ENCODE data around the gene OGFOD3.

Gene OGFOD3

DNA sequence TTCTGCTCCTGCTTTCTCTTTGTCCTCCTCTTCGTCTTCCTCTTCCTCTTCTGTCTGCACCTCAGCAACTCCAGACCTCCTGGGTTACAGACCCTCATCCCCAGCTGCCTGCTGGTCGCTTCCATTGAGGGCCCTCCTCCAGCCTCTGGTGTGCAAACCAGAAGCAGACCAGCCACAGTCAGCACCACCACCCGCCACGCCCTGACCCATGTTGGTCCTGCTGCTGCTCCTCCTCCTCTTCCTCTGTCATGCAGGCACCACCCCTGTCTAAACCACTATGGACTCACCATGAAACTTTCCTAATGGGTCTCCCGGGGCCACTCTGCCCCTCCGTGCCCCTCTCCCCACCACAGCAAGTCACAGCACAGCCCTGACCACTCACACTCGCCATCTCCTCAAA, 11.4 kb upstream of the OGFOD3 start:
- TF ChIP-seq, protein P1, sequence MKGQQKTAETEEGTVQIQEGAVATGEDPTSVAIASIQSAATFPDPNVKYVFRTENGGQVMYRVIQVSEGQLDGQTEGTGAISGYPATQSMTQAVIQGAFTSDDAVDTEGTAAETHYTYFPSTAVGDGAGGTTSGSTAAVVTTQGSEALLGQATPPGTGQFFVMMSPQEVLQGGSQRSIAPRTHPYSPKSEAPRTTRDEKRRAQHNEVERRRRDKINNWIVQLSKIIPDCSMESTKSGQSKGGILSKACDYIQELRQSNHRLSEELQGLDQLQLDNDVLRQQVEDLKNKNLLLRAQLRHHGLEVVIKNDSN (IDR thresholded peaks at IDR 0.05): no peak
- TF ChIP-seq TAF1 (IDR thresholded peaks at IDR 0.05; ENCODE audit: low read depth): no peak
- TF ChIP-seq TCF12 (IDR thresholded peaks at IDR 0.05; ENCODE audit: low read depth): no peak
- no peak for TF ChIP-seq CEBPB (IDR thresholded peaks at IDR 0.05)
- no peak for TF ChIP-seq YY1 (IDR thresholded peaks at IDR 0.05; ENCODE audit: low read depth)
- no peak for TF ChIP-seq EGR1 (IDR thresholded peaks at IDR 0.05)
- TF ChIP-seq NFIC (IDR thresholded peaks at IDR 0.05): no peak

DNA sequence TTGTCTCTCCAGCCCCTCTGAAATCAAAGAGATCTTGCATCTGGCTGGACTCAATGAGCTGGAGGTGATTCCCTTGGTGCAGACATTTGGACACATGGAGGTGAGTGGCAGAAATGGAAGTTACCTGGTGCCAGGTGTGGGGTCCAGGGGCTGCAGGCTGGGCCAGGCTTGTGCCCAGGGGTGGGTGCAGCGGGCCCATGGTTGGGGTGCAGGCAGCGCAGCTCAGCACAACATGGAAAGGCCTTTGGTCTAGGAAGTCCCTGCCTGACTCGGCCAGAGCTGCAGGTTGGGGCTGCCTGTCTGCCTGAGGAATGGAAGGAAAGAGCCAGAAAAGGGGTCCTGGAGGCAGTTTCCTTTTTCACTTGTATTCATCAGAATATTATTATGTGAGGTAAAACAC, 10.2 kb upstream of the OGFOD3 start:
- TF ChIP-seq YY1 (IDR thresholded peaks at IDR 0.05; ENCODE audit: low read depth): no peak
- TF ChIP-seq TAF1 (IDR thresholded peaks at IDR 0.05; ENCODE audit: low read depth): no peak
- TF ChIP-seq EP300 (IDR thresholded peaks at IDR 0.05; ENCODE audit: borderline replicate concordance): no peak
- TF ChIP-seq, protein P2, sequence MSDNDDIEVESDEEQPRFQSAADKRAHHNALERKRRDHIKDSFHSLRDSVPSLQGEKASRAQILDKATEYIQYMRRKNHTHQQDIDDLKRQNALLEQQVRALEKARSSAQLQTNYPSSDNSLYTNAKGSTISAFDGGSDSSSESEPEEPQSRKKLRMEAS (IDR thresholded peaks at IDR 0.05): no peak
- TF ChIP-seq ZBTB7A (IDR thresholded peaks at IDR 0.05; ENCODE audit: low read depth): no peak
- TF ChIP-seq NFIC (IDR thresholded peaks at IDR 0.05): no peak
- no peak for TF ChIP-seq FOXM1 (IDR thresholded peaks at IDR 0.05; ENCODE audit: borderline replicate concordance, low read depth)
- TF ChIP-seq TEAD4 (IDR thresholded peaks at IDR 0.05): no peak
- TF ChIP-seq CEBPB (IDR thresholded peaks at IDR 0.05): no peak
- TF ChIP-seq TCF12 (IDR thresholded peaks at IDR 0.05; ENCODE audit: low read depth): no peak
- no peak for TF ChIP-seq EGR1 (IDR thresholded peaks at IDR 0.05)
- no peak for TF ChIP-seq CREB1 (IDR thresholded peaks at IDR 0.05; ENCODE audit: low read depth)

DNA sequence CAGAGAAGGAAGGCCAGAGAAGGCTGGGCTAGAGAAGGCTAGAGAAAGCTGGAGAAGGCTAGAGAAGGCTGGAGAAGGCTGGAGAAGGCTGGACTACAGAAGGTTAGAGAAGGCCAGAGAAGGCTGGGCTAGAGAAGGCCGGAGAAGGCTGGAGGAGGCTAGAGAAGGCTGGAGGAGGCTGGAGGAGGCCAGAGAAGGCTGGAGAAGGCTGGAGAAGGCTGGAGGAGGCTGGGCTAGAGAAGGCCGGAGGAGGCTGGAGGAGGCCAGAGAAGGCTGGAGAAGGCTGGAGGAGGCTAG, 6.4 kb upstream of the OGFOD3 start:
- TF ChIP-seq FOXM1 (IDR thresholded peaks at IDR 0.05; ENCODE audit: borderline replicate concordance, low read depth): no peak
- TF ChIP-seq CREB1 (IDR thresholded peaks at IDR 0.05; ENCODE audit: low read depth): no peak
- TF ChIP-seq TAF1 (IDR thresholded peaks at IDR 0.05; ENCODE audit: low read depth): no peak
- no peak for TF ChIP-seq EGR1 (IDR thresholded peaks at IDR 0.05)
- TF ChIP-seq ZBTB7A (IDR thresholded peaks at IDR 0.05; ENCODE audit: low read depth): no peak
- TF ChIP-seq, protein P2 (IDR thresholded peaks at IDR 0.05): no peak
- TF ChIP-seq, protein P1 (IDR thresholded peaks at IDR 0.05): no peak
- no peak for TF ChIP-seq TCF12 (IDR thresholded peaks at IDR 0.05; ENCODE audit: low read depth)
- no peak for TF ChIP-seq TEAD4 (IDR thresholded peaks at IDR 0.05)
- no peak for TF ChIP-seq YY1 (IDR thresholded peaks at IDR 0.05; ENCODE audit: low read depth)
- TF ChIP-seq RAD21 (IDR thresholded peaks at IDR 0.05; ENCODE audit: low read depth): no peak
- no peak for TF ChIP-seq CEBPB (IDR thresholded peaks at IDR 0.05)
- no peak for TF ChIP-seq NFIC (IDR thresholded peaks at IDR 0.05)
- TF ChIP-seq EP300 (IDR thresholded peaks at IDR 0.05; ENCODE audit: borderline replicate concordance): no peak

DNA sequence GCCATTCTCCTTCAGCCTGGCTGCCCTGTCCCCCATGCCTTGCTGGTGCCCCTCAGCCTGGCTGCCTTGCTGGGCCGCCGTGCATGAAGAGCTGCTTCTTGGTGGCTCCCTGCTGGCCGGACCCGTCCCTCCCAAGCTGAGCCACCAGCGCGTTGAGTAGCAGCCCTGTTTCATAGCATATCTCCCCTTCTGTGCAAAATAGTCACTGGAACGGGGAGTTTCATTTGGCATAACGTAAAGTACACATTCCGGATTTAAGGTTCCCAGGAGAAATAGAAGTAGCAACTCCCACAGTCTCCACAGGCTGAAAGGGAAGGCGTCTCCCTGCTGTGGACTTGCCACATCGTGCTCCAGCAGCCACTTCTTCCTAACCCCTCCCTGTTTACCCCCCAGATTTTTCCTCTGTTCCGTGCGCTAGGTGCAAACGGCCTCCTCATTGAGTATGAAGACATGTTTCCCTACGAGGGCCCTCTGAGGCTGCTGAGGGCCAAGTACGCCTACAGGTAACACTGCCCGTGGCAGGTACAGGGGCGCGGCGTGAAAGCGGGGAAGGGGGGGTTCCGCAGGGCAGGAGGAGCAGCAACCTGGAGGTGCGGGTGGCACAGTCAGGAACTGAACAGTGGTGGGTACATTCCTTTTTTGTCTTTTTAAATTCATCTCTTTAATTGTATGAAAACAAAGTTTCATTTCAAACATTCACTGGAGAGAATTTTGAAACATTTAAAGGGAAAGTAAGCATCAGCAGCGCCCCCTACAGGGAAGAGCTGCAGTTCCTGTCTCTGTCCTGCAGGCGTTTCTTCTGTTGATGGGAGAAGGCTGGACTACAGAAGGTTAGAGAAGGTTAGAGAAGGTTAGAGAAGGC, 5.8 kb upstream of the OGFOD3 start:
- TF ChIP-seq RAD21 (IDR thresholded peaks at IDR 0.05; ENCODE audit: low read depth) (peak; percentile 72), YY1 (IDR thresholded peaks at IDR 0.05; ENCODE audit: low read depth) (no peak)

DNA sequence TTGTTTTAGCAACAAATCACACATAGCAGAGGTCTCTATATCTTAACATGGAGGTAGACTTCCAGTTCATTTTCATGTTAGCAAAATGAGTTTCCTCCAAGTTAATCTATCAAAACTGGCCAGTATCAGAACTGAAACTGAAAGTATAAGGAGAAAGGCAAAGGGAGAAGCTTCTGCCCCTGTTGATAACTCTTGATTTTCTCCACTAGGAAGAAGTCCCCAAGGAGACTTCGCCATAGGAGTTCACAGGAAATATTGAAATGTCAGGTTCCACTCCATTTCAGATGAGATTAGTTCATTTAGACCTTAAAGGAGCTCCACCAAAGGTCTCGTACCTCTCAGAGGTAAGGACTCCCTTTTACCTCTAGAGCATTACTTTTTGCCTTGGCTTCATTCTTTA, 1.2 kb upstream of the OGFOD3 start:
- TF ChIP-seq TAF1 (IDR thresholded peaks at IDR 0.05; ENCODE audit: low read depth): no peak
- no peak for TF ChIP-seq RAD21 (IDR thresholded peaks at IDR 0.05; ENCODE audit: low read depth)
- TF ChIP-seq, protein P2 (IDR thresholded peaks at IDR 0.05): no peak
- no peak for TF ChIP-seq FOXM1 (IDR thresholded peaks at IDR 0.05; ENCODE audit: borderline replicate concordance, low read depth)
- TF ChIP-seq TEAD4 (IDR thresholded peaks at IDR 0.05): no peak
- no peak for TF ChIP-seq TCF12 (IDR thresholded peaks at IDR 0.05; ENCODE audit: low read depth)
- TF ChIP-seq EP300 (IDR thresholded peaks at IDR 0.05; ENCODE audit: borderline replicate concordance): no peak
- TF ChIP-seq YY1 (IDR thresholded peaks at IDR 0.05; ENCODE audit: low read depth): no peak
- TF ChIP-seq, protein P1 (IDR thresholded peaks at IDR 0.05): no peak
- TF ChIP-seq ZBTB7A (IDR thresholded peaks at IDR 0.05; ENCODE audit: low read depth): no peak
- no peak for TF ChIP-seq CEBPB (IDR thresholded peaks at IDR 0.05)
- no peak for TF ChIP-seq EGR1 (IDR thresholded peaks at IDR 0.05)
- no peak for TF ChIP-seq NFIC (IDR thresholded peaks at IDR 0.05)
- TF ChIP-seq CREB1 (IDR thresholded peaks at IDR 0.05; ENCODE audit: low read depth): no peak
- TF ChIP-seq, protein P3, sequence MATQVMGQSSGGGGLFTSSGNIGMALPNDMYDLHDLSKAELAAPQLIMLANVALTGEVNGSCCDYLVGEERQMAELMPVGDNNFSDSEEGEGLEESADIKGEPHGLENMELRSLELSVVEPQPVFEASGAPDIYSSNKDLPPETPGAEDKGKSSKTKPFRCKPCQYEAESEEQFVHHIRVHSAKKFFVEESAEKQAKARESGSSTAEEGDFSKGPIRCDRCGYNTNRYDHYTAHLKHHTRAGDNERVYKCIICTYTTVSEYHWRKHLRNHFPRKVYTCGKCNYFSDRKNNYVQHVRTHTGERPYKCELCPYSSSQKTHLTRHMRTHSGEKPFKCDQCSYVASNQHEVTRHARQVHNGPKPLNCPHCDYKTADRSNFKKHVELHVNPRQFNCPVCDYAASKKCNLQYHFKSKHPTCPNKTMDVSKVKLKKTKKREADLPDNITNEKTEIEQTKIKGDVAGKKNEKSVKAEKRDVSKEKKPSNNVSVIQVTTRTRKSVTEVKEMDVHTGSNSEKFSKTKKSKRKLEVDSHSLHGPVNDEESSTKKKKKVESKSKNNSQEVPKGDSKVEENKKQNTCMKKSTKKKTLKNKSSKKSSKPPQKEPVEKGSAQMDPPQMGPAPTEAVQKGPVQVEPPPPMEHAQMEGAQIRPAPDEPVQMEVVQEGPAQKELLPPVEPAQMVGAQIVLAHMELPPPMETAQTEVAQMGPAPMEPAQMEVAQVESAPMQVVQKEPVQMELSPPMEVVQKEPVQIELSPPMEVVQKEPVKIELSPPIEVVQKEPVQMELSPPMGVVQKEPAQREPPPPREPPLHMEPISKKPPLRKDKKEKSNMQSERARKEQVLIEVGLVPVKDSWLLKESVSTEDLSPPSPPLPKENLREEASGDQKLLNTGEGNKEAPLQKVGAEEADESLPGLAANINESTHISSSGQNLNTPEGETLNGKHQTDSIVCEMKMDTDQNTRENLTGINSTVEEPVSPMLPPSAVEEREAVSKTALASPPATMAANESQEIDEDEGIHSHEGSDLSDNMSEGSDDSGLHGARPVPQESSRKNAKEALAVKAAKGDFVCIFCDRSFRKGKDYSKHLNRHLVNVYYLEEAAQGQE (IDR thresholded peaks at IDR 0.05; ENCODE audit: low read depth): no peak

DNA sequence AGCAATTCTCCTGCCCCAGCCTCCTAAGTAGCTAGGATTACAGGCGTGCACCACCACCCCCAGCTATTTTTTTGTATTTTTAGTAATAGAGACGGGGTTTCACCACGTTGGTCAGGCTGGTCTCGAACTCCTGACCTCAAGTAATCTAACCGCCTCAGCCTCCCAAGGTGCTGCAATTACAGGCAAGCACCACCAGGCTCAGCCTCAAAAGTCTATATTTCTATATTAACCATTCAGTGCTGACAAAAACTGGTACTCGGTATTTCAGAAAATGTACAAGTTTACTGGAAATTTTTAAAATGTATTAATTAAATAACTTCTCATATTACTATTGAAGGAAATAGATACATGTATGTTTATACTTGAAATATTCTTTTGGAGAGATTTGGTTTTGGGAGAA, 1.6 kb downstream of the OGFOD3 start:
- no peak for TF ChIP-seq EGR1 (IDR thresholded peaks at IDR 0.05)
- no peak for TF ChIP-seq TCF12 (IDR thresholded peaks at IDR 0.05; ENCODE audit: low read depth)
- no peak for TF ChIP-seq TAF1 (IDR thresholded peaks at IDR 0.05; ENCODE audit: low read depth)
- TF ChIP-seq, protein P1 (IDR thresholded peaks at IDR 0.05): no peak
- TF ChIP-seq, protein P2 (IDR thresholded peaks at IDR 0.05): no peak

Measured in Ishikawa (cell line).